Measurements from ENCODE around the gene CCDC146.
A peak's percentile ranks its signal among the peaks of the same experiment; 100 is the strongest.

The CCDC146 gene

GRCh38 chr7:77328669-77329068, 206.3 kb downstream of the CCDC146 start:
- no peak overlapping the region for H2AK5ac ChIP-seq (ENCODE audit: low read length, severe bottlenecking)
- H4K8ac ChIP-seq (ENCODE audit: low read length), result no peak overlapping the region
- H2BK120ac ChIP-seq (ENCODE audit: low read depth, low read length), result no peak overlapping the region
- H3K14ac ChIP-seq (ENCODE audit: low read length in 2 of 2), result no peak overlapping the region
- H3K23ac ChIP-seq (ENCODE audit: low read length in 2 of 2), result no peak overlapping the region
- H3K4me2 ChIP-seq (ENCODE audit: low read length, poor library complexity, severe bottlenecking), result no peak overlapping the region
- no peak overlapping the region for H3K4ac ChIP-seq (ENCODE audit: low read depth in 1 of 2, low read length in 2 of 2)
- no peak overlapping the region for H3K27ac ChIP-seq (ENCODE audit: low read length, poor library complexity, severe bottlenecking)
- no peaks in the 10 kb centered on the region for H3K36me3 ChIP-seq (ENCODE audit: control insufficient read depth in 1 of 2, insufficient read depth in 2 of 2, low read depth in 1 of 2, low read length in 2 of 2)
- no peak overlapping the region for H2BK12ac ChIP-seq (ENCODE audit: low read length in 2 of 2)
- no peaks in the 10 kb centered on the region for H3K79me1 ChIP-seq (replicated peaks; ENCODE audit: low read length, poor library complexity, severe bottlenecking)
- no peak for DNase-seq
- H2AFZ ChIP-seq (ENCODE audit: low read depth, low read length), result no peak overlapping the region
- no peak overlapping the region for H3K18ac ChIP-seq (ENCODE audit: low read depth in 1 of 2, low read length in 2 of 2)
- H4K91ac ChIP-seq (ENCODE audit: low read length), result no peak overlapping the region
- no peaks in the 10 kb centered on the region for H3K27me3 ChIP-seq (ENCODE audit: control insufficient read depth in 1 of 2, insufficient read depth in 1 of 2, low read length in 2 of 2)
- H3K9me3 ChIP-seq (ENCODE audit: control insufficient read depth, low read length), result no peaks in the 10 kb centered on the region
- 100% methylated on average over 1 of the region's 1 CpG for WGBS
- peak overlapping the region in 1 of 2 experiments; percentile 5 for H3K4me3 ChIP-seq (ENCODE audit: insufficient read depth in 1 of 2, low read depth in 1 of 2, low read length in 2 of 2)
- no peak overlapping the region for H2BK15ac ChIP-seq (ENCODE audit: low read depth, poor library complexity, severe bottlenecking)
- no peak overlapping the region for H2BK5ac ChIP-seq (ENCODE audit: low read depth, low read length, poor library complexity, severe bottlenecking)
- H3K4me1 ChIP-seq (ENCODE audit: control insufficient read depth, insufficient read depth, low read depth, low read length), result peaks cover 17% of the 10 kb centered on the region
- peak overlapping the region; percentile 48 for H3K9ac ChIP-seq (ENCODE audit: low read length)

GRCh38 chr7:77329466-77330168, 207.2 kb downstream of the CCDC146 start:
- H3K27me3 ChIP-seq (ENCODE audit: control insufficient read depth in 1 of 2, insufficient read depth in 1 of 2, low read length in 2 of 2), result no peaks in the 10 kb centered on the region
- H3K9ac ChIP-seq (ENCODE audit: low read length), result no peak overlapping the region
- H3K23ac ChIP-seq (ENCODE audit: low read length in 2 of 2), result no peak overlapping the region
- H4K91ac ChIP-seq (ENCODE audit: low read length), result no peak overlapping the region
- peak overlapping the region; percentile 10 to 14 for H2BK12ac ChIP-seq (ENCODE audit: low read length in 2 of 2)
- H3K79me1 ChIP-seq (replicated peaks; ENCODE audit: low read length, poor library complexity, severe bottlenecking), result no peaks in the 10 kb centered on the region
- no peak overlapping the region for H3K18ac ChIP-seq (ENCODE audit: low read depth in 1 of 2, low read length in 2 of 2)
- H3K36me3 ChIP-seq (ENCODE audit: control insufficient read depth in 1 of 2, insufficient read depth in 2 of 2, low read depth in 1 of 2, low read length in 2 of 2), result no peaks in the 10 kb centered on the region
- no peak overlapping the region for H2BK5ac ChIP-seq (ENCODE audit: low read depth, low read length, poor library complexity, severe bottlenecking)
- no peak overlapping the region for H2AFZ ChIP-seq (ENCODE audit: low read depth, low read length)
- H2AK5ac ChIP-seq (ENCODE audit: low read length, severe bottlenecking), result no peak overlapping the region
- no peak overlapping the region for H4K8ac ChIP-seq (ENCODE audit: low read length)
- H3K27ac ChIP-seq (ENCODE audit: low read length, poor library complexity, severe bottlenecking), result no peak overlapping the region
- no peaks in the 10 kb centered on the region for H3K9me3 ChIP-seq (ENCODE audit: control insufficient read depth, low read length)
- no peak overlapping the region for H3K4ac ChIP-seq (ENCODE audit: low read depth in 1 of 2, low read length in 2 of 2)
- H2BK120ac ChIP-seq (ENCODE audit: low read depth, low read length), result no peak overlapping the region
- H3K14ac ChIP-seq (ENCODE audit: low read length in 2 of 2), result no peak overlapping the region
- 84% methylated on average over 4 of the region's 4 CpGs for WGBS
- H3K4me2 ChIP-seq (ENCODE audit: low read length, poor library complexity, severe bottlenecking), result no peak overlapping the region
- H3K4me3 ChIP-seq (ENCODE audit: insufficient read depth in 1 of 2, low read depth in 1 of 2, low read length in 2 of 2), result no peak overlapping the region
- no peak for DNase-seq
- H2BK15ac ChIP-seq (ENCODE audit: low read depth, poor library complexity, severe bottlenecking), result no peak overlapping the region
- peaks cover 17% of the 10 kb centered on the region for H3K4me1 ChIP-seq (ENCODE audit: control insufficient read depth, insufficient read depth, low read depth, low read length)

- Histone ChIP-seq H4K91ac (ENCODE audit: low read length) (no peak overlapping the region), H3K4me2 (ENCODE audit: low read length, poor library complexity, severe bottlenecking) (no peak overlapping the region), H3K4ac (ENCODE audit: low read depth in 1 of 2, low read length in 2 of 2) (peak overlapping the region in 1 of 2 experiments; percentile 54), H2BK5ac (ENCODE audit: low read depth, low read length, poor library complexity, severe bottlenecking) (no peak overlapping the region), H4K8ac (ENCODE audit: low read length) (no peak overlapping the region), H3K79me1 (replicated peaks; ENCODE audit: low read length, poor library complexity, severe bottlenecking) (no peaks in the 10 kb centered on the region), H3K36me3 (ENCODE audit: control insufficient read depth in 1 of 2, insufficient read depth in 2 of 2, low read depth in 1 of 2, low read length in 2 of 2) (no peaks in the 10 kb centered on the region), H3K9ac (ENCODE audit: low read length) (no peak overlapping the region), H2BK12ac (ENCODE audit: low read length in 2 of 2) (peak overlapping the region; percentile 0 to 14), H2AFZ (ENCODE audit: low read depth, low read length) (no peak overlapping the region), H2BK120ac (ENCODE audit: low read depth, low read length) (no peak overlapping the region), H3K23ac (ENCODE audit: low read length in 2 of 2) (no peak overlapping the region), H3K27ac (ENCODE audit: low read length, poor library complexity, severe bottlenecking) (no peak overlapping the region), H3K9me3 (ENCODE audit: control insufficient read depth, low read length) (no peaks in the 10 kb centered on the region), H2BK15ac (ENCODE audit: low read depth, poor library complexity, severe bottlenecking) (no peak overlapping the region), H3K18ac (ENCODE audit: low read depth in 1 of 2, low read length in 2 of 2) (no peak overlapping the region), H3K4me1 (ENCODE audit: control insufficient read depth, insufficient read depth, low read depth, low read length) (peaks cover 17% of the 10 kb centered on the region), H3K14ac (ENCODE audit: low read length in 2 of 2) (peak overlapping the region in 1 of 2 experiments; percentile 30), H3K4me3 (ENCODE audit: insufficient read depth in 1 of 2, low read depth in 1 of 2, low read length in 2 of 2) (no peak overlapping the region), H2AK5ac (ENCODE audit: low read length, severe bottlenecking) (peak overlapping the region; percentile 30), H3K27me3 (ENCODE audit: control insufficient read depth in 1 of 2, insufficient read depth in 1 of 2, low read length in 2 of 2) (no peaks in the 10 kb centered on the region)
- 100% methylated on average over 2 of the region's 6 CpGs for WGBS
- DNase-seq, result peak; percentile 49
Measured at GRCh38 chr7:77330169-77330882, 207.9 kb downstream of the CCDC146 start.

- H2AFZ ChIP-seq (ENCODE audit: low read depth, low read length), result no peak overlapping the region
- no peaks in the 10 kb centered on the region for H3K9me3 ChIP-seq (ENCODE audit: control insufficient read depth, low read length)
- H3K4me3 ChIP-seq (ENCODE audit: insufficient read depth in 1 of 2, low read depth in 1 of 2, low read length in 2 of 2), result no peak overlapping the region
- no peak overlapping the region for H4K91ac ChIP-seq (ENCODE audit: low read length)
- H3K27me3 ChIP-seq (ENCODE audit: control insufficient read depth in 1 of 2, insufficient read depth in 1 of 2, low read length in 2 of 2), result no peaks in the 10 kb centered on the region
- peak overlapping the region in 1 of 2 experiments; percentile 66 for H3K18ac ChIP-seq (ENCODE audit: low read depth in 1 of 2, low read length in 2 of 2)
- no peak overlapping the region for H3K14ac ChIP-seq (ENCODE audit: low read length in 2 of 2)
- no peak overlapping the region for H3K27ac ChIP-seq (ENCODE audit: low read length, poor library complexity, severe bottlenecking)
- H3K4me1 ChIP-seq (ENCODE audit: control insufficient read depth, insufficient read depth, low read depth, low read length), result peaks cover 10% of the 10 kb centered on the region
- H4K8ac ChIP-seq (ENCODE audit: low read length), result no peak overlapping the region
- H3K9ac ChIP-seq (ENCODE audit: low read length), result no peak overlapping the region
- H2BK12ac ChIP-seq (ENCODE audit: low read length in 2 of 2), result no peak overlapping the region
- no peak overlapping the region for H3K4me2 ChIP-seq (ENCODE audit: low read length, poor library complexity, severe bottlenecking)
- no peak overlapping the region for H2BK15ac ChIP-seq (ENCODE audit: low read depth, poor library complexity, severe bottlenecking)
- DNase-seq, result peak; percentile 90
- H2BK5ac ChIP-seq (ENCODE audit: low read depth, low read length, poor library complexity, severe bottlenecking), result no peak overlapping the region
- no peak overlapping the region for H2BK120ac ChIP-seq (ENCODE audit: low read depth, low read length)
- no peak overlapping the region for H2AK5ac ChIP-seq (ENCODE audit: low read length, severe bottlenecking)
- H3K79me1 ChIP-seq (replicated peaks; ENCODE audit: low read length, poor library complexity, severe bottlenecking), result no peaks in the 10 kb centered on the region
- H3K4ac ChIP-seq (ENCODE audit: low read depth in 1 of 2, low read length in 2 of 2), result no peak overlapping the region
- no peaks in the 10 kb centered on the region for H3K36me3 ChIP-seq (ENCODE audit: control insufficient read depth in 1 of 2, insufficient read depth in 2 of 2, low read depth in 1 of 2, low read length in 2 of 2)
- WGBS, result 50% methylated on average over 2 of the region's 3 CpGs
- no peak overlapping the region for H3K23ac ChIP-seq (ENCODE audit: low read length in 2 of 2)
Measured at GRCh38 chr7:77331938-77332695, 209.7 kb downstream of the CCDC146 start.
